H1 (cell line): ENCODE results near the gene WWC2. TPM values are rescaled to one million over a fixed set of nuclear protein-coding genes. Genes with fewer than 3 reads are reported as not detected.

Experiments used
- CTCF ChIA-PET: fragments of 300-600 bp; sonication (Branson Sonifier 250); formaldehyde crosslinking; loops from one replicate; lab custom pipeline; 2021; ENCODE audit not compliant: partially characterized antibody; lab: Charles Lee
- POLR2A ChIA-PET: fragments of 300-600 bp; sonication (Branson Sonifier 250); formaldehyde crosslinking; loops from one replicate; lab custom pipeline; 2021; ENCODE audit warnings: inconsistent platforms; ENCODE audit not compliant: partially characterized antibody; lab: Charles Lee
- DNase-seq, 2 experiments: peaks; one replicate each; pipeline versions ENCODE4 v3.0.0 to v3.0.0-alpha.2; 2010 to 2022; ENCODE audit warnings: low spot score in 2 of 2, low read depth in 1 of 2, mixed read lengths in 1 of 2
- FAIRE-seq: peaks from 2 replicates; lab custom pipeline; 2011; peaks lifted over from hg19 to GRCh38; lab: Jason Lieb, UNC
- H2AFZ ChIP-seq: 2 replicates; pipeline ENCODE4 v1.8.1; 2012; ENCODE audit warnings: low read length, inconsistent platforms
- H2AK5ac ChIP-seq: 2 replicates; pipeline ENCODE4 v1.6.1; 2013; ENCODE audit warnings: low read depth, low read length
- H2BK120ac ChIP-seq: replicated peaks from 2 replicates; pipeline ENCODE3; 2013; ENCODE audit warnings: low read depth, low read length, inconsistent platforms
- H2BK12ac ChIP-seq: 2 replicates; pipeline ENCODE4 v1.6.1; 2013; ENCODE audit warnings: low read depth, low read length
- H2BK15ac ChIP-seq: 2 replicates; pipeline ENCODE4 v1.6.1; 2013; ENCODE audit warnings: low read length
- H2BK20ac ChIP-seq: 2 replicates; pipeline ENCODE4 v1.6.1; 2013; ENCODE audit warnings: low read length
- H2BK5ac ChIP-seq: 2 replicates; pipeline ENCODE4 v1.6.1; 2013; ENCODE audit warnings: low read depth, low read length
- H3K14ac ChIP-seq: 2 replicates; pipeline ENCODE4 v1.6.1; 2013; ENCODE audit warnings: inconsistent platforms; ENCODE audit not compliant: insufficient read length
- H3K18ac ChIP-seq: 2 replicates; pipeline ENCODE4 v1.6.1; 2013; ENCODE audit warnings: low read length; ENCODE audit errors: extremely low read depth
- H3K23ac ChIP-seq: 2 replicates; pipeline ENCODE4 v1.6.1; 2013; ENCODE audit warnings: inconsistent platforms; ENCODE audit not compliant: insufficient read length
- H3K23me2 ChIP-seq: 2 replicates; pipeline ENCODE4 v1.6.1; 2013; ENCODE audit warnings: low read depth, low read length
- H3K27ac ChIP-seq: 2 replicates; pipeline ENCODE4 v1.6.1; 2011; ENCODE audit warnings: low read depth, low read length, inconsistent platforms
- H3K27me3 ChIP-seq, 4 experiments: replicated peaks in 1 of 4; 1 replicate in 1 of 4; 2 replicates in 3 of 4; pipeline versions ENCODE4 v1.6.1 to v1.8.1; 2011 to 2013; ENCODE audit warnings: low read length in 3 of 4, mild to moderate bottlenecking in 3 of 4, inconsistent platforms in 2 of 4, mixed read lengths in 2 of 4, moderate library complexity in 1 of 4; ENCODE audit not compliant: control insufficient read depth in 3 of 4, insufficient read depth in 3 of 4; ENCODE audit errors: extremely low read depth in 1 of 4
- H3K36me3 ChIP-seq, 4 experiments: 2 replicates each; pipeline versions ENCODE4 v1.6.1 to v1.8.1; 2011 to 2013; ENCODE audit warnings: mild to moderate bottlenecking in 4 of 4, low read length in 3 of 4, moderate library complexity in 2 of 4, control low read depth in 1 of 4, inconsistent platforms in 1 of 4; ENCODE audit not compliant: insufficient read depth in 4 of 4, control insufficient read depth in 2 of 4
- H3K4ac ChIP-seq: replicated peaks from 2 replicates; pipeline ENCODE3; 2013; ENCODE audit warnings: low read length, low read depth, mixed read lengths, inconsistent platforms; ENCODE audit not compliant: insufficient read length
- H3K4me1 ChIP-seq, 4 experiments: replicated peaks in 1 of 4; 1 replicate in 1 of 4; 2 replicates in 3 of 4; pipeline versions ENCODE4 v1.6.1 to v1.8.1; 2011 to 2013; ENCODE audit warnings: low read length in 3 of 4, inconsistent platforms in 2 of 4, mixed read lengths in 1 of 4; ENCODE audit not compliant: insufficient read depth in 4 of 4, control insufficient read depth in 3 of 4
- H3K4me2 ChIP-seq, 2 experiments: 2 replicates each; pipeline versions ENCODE4 v1.6.1 to v1.8.1; 2011 to 2013; ENCODE audit warnings: low read depth in 2 of 2, low read length in 2 of 2, control low read depth in 1 of 2, inconsistent platforms in 1 of 2, mild to moderate bottlenecking in 1 of 2; ENCODE audit not compliant: insufficient read depth in 1 of 2
- H3K4me3 ChIP-seq, 4 experiments: fragments of 200-600, 300-600 bp in 1 of 4; sonication (generic), shearing (Covaris generic), sonication (Bioruptor Twin) in 1 of 4; 2 replicates each; pipeline versions ENCODE4 v1.5.1 to v1.8.1; 2011 to 2016; ENCODE audit warnings: low read length in 4 of 4, low read depth in 3 of 4, control low read depth in 2 of 4, inconsistent platforms in 2 of 4, mild to moderate bottlenecking in 2 of 4, mixed read lengths in 1 of 4, moderate library complexity in 1 of 4; ENCODE audit not compliant: insufficient read depth in 2 of 4; ENCODE audit errors: extremely low read depth in 1 of 4
- H3K56ac ChIP-seq: replicated peaks from 2 replicates; pipeline ENCODE3; 2013; ENCODE audit warnings: low read depth, mild to moderate bottlenecking, mixed read lengths, low read length, inconsistent platforms; ENCODE audit not compliant: insufficient read length
- H3K79me1 ChIP-seq: 2 replicates; pipeline ENCODE4 v1.6.1; 2013; ENCODE audit warnings: low read depth, low read length, control low read depth
- H3K79me2 ChIP-seq, 2 experiments: 2 replicates each; pipeline versions ENCODE4 v1.6.1 to v1.8.1; 2012 to 2013; ENCODE audit warnings: low read length in 2 of 2, mild to moderate bottlenecking in 2 of 2, inconsistent platforms in 1 of 2; ENCODE audit not compliant: insufficient read depth in 2 of 2, control insufficient read depth in 1 of 2
- H3K9ac ChIP-seq, 4 experiments: replicated peaks in 1 of 4; 1 replicate in 1 of 4; 2 replicates in 3 of 4; pipeline versions ENCODE4 v1.6.1 to v1.8.1; 2011 to 2013; ENCODE audit warnings: low read depth in 3 of 4, low read length in 3 of 4, control low read depth in 2 of 4, mild to moderate bottlenecking in 2 of 4, moderate library complexity in 2 of 4, inconsistent platforms in 1 of 4; ENCODE audit errors: extremely low read depth in 1 of 4
- H3K9me3 ChIP-seq, 2 experiments: 2 replicates each; pipeline versions ENCODE4 v1.6.1 to v1.8.1; 2012 to 2013; ENCODE audit warnings: mild to moderate bottlenecking in 2 of 2, moderate library complexity in 2 of 2, control low read depth in 1 of 2, inconsistent platforms in 1 of 2, low read depth in 1 of 2, low read length in 1 of 2, mixed read lengths in 1 of 2; ENCODE audit not compliant: insufficient read depth in 2 of 2
- H4K20me1 ChIP-seq, 2 experiments: replicated peaks in 1 of 2; 2 replicates each; pipeline versions ENCODE3 to v1.8.1; 2011 to 2013; ENCODE audit warnings: inconsistent platforms in 2 of 2, low read length in 2 of 2, mild to moderate bottlenecking in 1 of 2; ENCODE audit not compliant: insufficient read depth in 2 of 2, control insufficient read depth in 1 of 2
- H4K5ac ChIP-seq: 2 replicates; pipeline ENCODE4 v1.6.1; 2013; ENCODE audit warnings: low read length, low read depth, mixed read lengths, inconsistent platforms; ENCODE audit not compliant: insufficient read length
- H4K8ac ChIP-seq: 2 replicates; pipeline ENCODE4 v1.8.0; 2013; ENCODE audit warnings: mild to moderate bottlenecking, moderate library complexity, low read length, inconsistent platforms; ENCODE audit not compliant: insufficient read depth; ENCODE audit errors: extremely low read depth
- H4K91ac ChIP-seq: replicated peaks from 2 replicates; pipeline ENCODE3; 2013; ENCODE audit warnings: low read length, mixed read lengths, inconsistent platforms; ENCODE audit not compliant: insufficient read length
- ASH2L ChIP-seq: fragments of 200-600, 300-600 bp; sonication (generic); IDR thresholded peaks from one replicate; pipeline ENCODE4 v1.7.1; 2017; ENCODE audit warnings: low read length
- CHD2 ChIP-seq: IDR thresholded peaks from 2 replicates; pipeline ENCODE4 v1.6.1; 2012; ENCODE audit warnings: low read length, improper control_type of control experiment
- GABPA ChIP-seq: IDR thresholded peaks from 2 replicates; pipeline ENCODE4 v1.6.1; 2011; ENCODE audit warnings: mild to moderate bottlenecking, low read length, moderate library complexity, borderline replicate concordance; ENCODE audit not compliant: insufficient read depth
- GTF2F1 ChIP-seq: IDR thresholded peaks from 2 replicates; pipeline ENCODE4 v1.6.1; 2012; ENCODE audit warnings: low read depth, low read length, improper control_type of control experiment, borderline replicate concordance
- KDM4A ChIP-seq: IDR thresholded peaks from one replicate; pipeline ENCODE4 v1.7.1; 2012; ENCODE audit warnings: low read depth, mild to moderate bottlenecking, moderate library complexity, low read length, inconsistent platforms; ENCODE audit not compliant: severe bottlenecking
- KDM5A ChIP-seq: fragments of 200-600 bp; IDR thresholded peaks from 2 replicates; pipeline ENCODE4 v1.7.1; 2012; ENCODE audit warnings: mild to moderate bottlenecking, low read length, inconsistent platforms, mixed read lengths
- POU5F1 ChIP-seq: IDR thresholded peaks from 2 replicates; pipeline ENCODE4 v1.6.1; 2011; ENCODE audit warnings: low read depth, mild to moderate bottlenecking, low read length, moderate library complexity
- RXRA ChIP-seq: IDR thresholded peaks from 2 replicates; pipeline ENCODE4 v1.6.1; 2011; ENCODE audit warnings: low read depth, mild to moderate bottlenecking, low read length, moderate library complexity; ENCODE audit not compliant: insufficient read depth
- SP4 ChIP-seq: IDR thresholded peaks from 2 replicates; pipeline ENCODE4 v1.6.1; 2012; ENCODE audit warnings: low read length, inconsistent platforms
- SRF ChIP-seq: IDR thresholded peaks from 2 replicates; pipeline ENCODE4 v1.6.1; 2011; ENCODE audit warnings: mild to moderate bottlenecking, low read depth, low read length, moderate library complexity
- YY1 ChIP-seq: IDR thresholded peaks from 2 replicates; pipeline ENCODE4 v1.6.1; 2011; ENCODE audit warnings: low read depth, mild to moderate bottlenecking, low read length
- ZNF274 ChIP-seq: IDR thresholded peaks from 2 replicates; pipeline ENCODE4 v1.7.0; 2012; ENCODE audit warnings: low read length, borderline replicate concordance; ENCODE audit errors: extremely low read depth
- WGBS, 2 experiments: shearing (Covaris generic) in 1 of 2; methylation state at CpG; one replicate each; pipeline versions ENCODE4 v1.1.6 to v1.1.7; 2013 to 2015; ENCODE audit warnings: low lambda C conversion rate in 2 of 2, mixed read lengths in 2 of 2, inconsistent platforms in 1 of 2, low coverage in 1 of 2, missing lambda C conversion rate in 1 of 2; ENCODE audit not compliant: insufficient replicate concordance in 2 of 2, insufficient coverage in 1 of 2, insufficient read length in 1 of 2; ENCODE audit errors: extremely low coverage in 1 of 2, missing lambda C conversion rate in 1 of 2; 5-methylcytosine and 5-hydroxymethylcytosine counted together
- polyA plus RNA-seq, 7 experiments: library from polyadenylated mRNA; depleted of rRNA in 3 of 7; stranded (reverse) in 5 of 7; unstranded in 2 of 7; fragments of >200 nt in 5 of 7; fragments of 200-250 nt in 2 of 7; gene quantifications; 1 replicate in 5 of 7; 2 replicates in 1 of 7; 4 replicates in 1 of 7; pipeline versions ENCODE4 v1.2.1 to v1.2.3, GENCODE V29; 2011 to 2013; ENCODE audit warnings: missing spikeins in 2 of 7, mixed read lengths in 2 of 7
- total RNA-seq: library from RNA; stranded (reverse); fragmentation: NEBNext Ultra II Directional; extraction: Animal tissue kit (Norgen Biotek cat#: 25700); gene quantifications from 2 replicates; pipeline ENCODE4 v1.2.1, GENCODE V29; 2021
- TF ChIP-seq, protein P1 (sequence below): IDR thresholded peaks from 2 replicates; pipeline ENCODE4 v1.6.1; 2012; ENCODE audit warnings: inconsistent platforms

The WWC2 gene
- total and polyA plus RNA-seq, 2 of the 8 experiments (the other 6 are each of a cell fraction or from before 2014, with no cell fraction given), result 17.6 to 135 TPM

DNA sequence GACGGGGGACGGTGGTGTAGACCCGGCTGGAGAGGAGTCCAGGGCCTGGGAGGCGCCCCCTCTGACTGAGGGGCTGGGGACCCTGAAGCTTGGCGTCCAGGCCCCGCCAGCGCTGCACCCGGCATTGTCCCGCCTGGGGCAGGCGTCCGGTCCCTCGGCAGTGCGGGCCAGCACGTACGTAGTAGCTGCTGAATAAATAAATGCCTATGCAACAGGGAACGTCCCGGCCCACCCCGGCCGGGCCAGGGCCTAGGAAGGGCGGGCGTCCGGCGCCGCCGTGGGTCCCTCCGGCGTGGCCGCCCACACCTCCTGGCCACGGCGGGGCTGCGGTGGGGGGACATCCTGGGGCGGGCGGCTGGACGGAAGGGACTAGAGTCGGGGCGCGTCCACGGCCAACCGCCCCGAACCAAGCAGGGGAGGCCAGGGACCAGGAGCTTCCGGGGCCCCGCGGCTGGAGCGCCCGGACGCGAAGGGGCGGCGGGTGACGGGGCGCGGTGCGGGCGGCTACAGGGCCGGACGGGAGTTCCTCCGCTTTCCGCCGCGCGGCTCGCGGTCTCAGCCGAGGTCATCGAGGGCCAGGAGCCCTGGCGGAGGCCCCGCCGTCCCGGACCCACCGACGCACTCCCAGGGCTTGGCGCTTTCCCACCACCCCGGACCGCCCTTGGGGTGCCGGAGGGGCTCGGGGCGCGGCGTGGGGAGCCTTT, 886 bp upstream of the WWC2 start:
- WGBS, 2 experiments, result 1% methylated on average over 58 of the region's 79 CpGs; no CpG with 5 or more reads in 1 of the 2 experiments
- peak overlapping the region; percentile 81 for H3K18ac ChIP-seq
- H3K56ac ChIP-seq, result peak overlapping the region; percentile 85
- H2BK20ac ChIP-seq, result no peak overlapping the region
- no peaks in the 10 kb centered on the region for H3K9me3 ChIP-seq
- H2BK5ac ChIP-seq, result peak overlapping the region; percentile 94
- no peak for DNase-seq
- peak overlapping the region; percentile 81 for H4K5ac ChIP-seq
- peak overlapping the region; percentile 66 to 98 (median 78) for H3K4me3 ChIP-seq
- H3K27me3 ChIP-seq, result no peaks in the 10 kb centered on the region; a peak in 1 of 7 replicates
- peak overlapping the region; percentile 90 for H3K27ac ChIP-seq
- peak overlapping the region; percentile 27 for H2BK120ac ChIP-seq
- peaks cover 2% of the 10 kb centered on the region; the same call in 1 of the 2 replicates for H3K79me1 ChIP-seq
- no peak for FAIRE-seq
- H3K14ac ChIP-seq, result peak overlapping the region; percentile 61
- H3K36me3 ChIP-seq, result no peaks in the 10 kb centered on the region
- peak overlapping the region; percentile 97 for H2BK12ac ChIP-seq
- peak overlapping the region; percentile 97 to 99 for H3K4me2 ChIP-seq
- H2AFZ ChIP-seq, result no peak overlapping the region
- H4K8ac ChIP-seq, result peak overlapping the region; percentile 96
- peak overlapping the region; percentile 76 to 94 (median 78) for H3K9ac ChIP-seq
- no peak overlapping the region for H3K23ac ChIP-seq
- H2BK15ac ChIP-seq, result no peak overlapping the region
- no peak overlapping the region for H2AK5ac ChIP-seq
- peaks cover 0 to 17% (median 12%) of the 10 kb centered on the region in 4 experiments; a peak in 6 of 7 replicates for H3K4me1 ChIP-seq
- peaks cover 20 to 40% of the 10 kb centered on the region in 2 experiments for H3K79me2 ChIP-seq
- POLR2A ChIA-PET, result interaction anchor here (0.6 to 5.5 kb wide), 50 partner anchors 8 to 1021 kb away, joined by 3 to 103 read pairs (median 5); no protein-coding TSS in a partner anchor
- peak overlapping the region; percentile 96 for H4K91ac ChIP-seq
- H3K23me2 ChIP-seq, result peaks cover 16% of the 10 kb centered on the region
- peaks cover 7 to 12% of the 10 kb centered on the region in 2 experiments for H4K20me1 ChIP-seq
- CTCF ChIA-PET, result interaction anchor here (0.6 to 3.9 kb wide), 23 partner anchors 14 to 173 kb away, joined by 3 to 24 read pairs (median 4); no protein-coding TSS in a partner anchor
- no peak overlapping the region for H3K4ac ChIP-seq
- TF ChIP-seq SRF, result no peak
- no peak for TF ChIP-seq POU5F1
- TF ChIP-seq KDM4A, result peak; percentile 26
- TF ChIP-seq, protein P1, sequence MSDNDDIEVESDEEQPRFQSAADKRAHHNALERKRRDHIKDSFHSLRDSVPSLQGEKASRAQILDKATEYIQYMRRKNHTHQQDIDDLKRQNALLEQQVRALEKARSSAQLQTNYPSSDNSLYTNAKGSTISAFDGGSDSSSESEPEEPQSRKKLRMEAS, result no peak
- no peak for TF ChIP-seq ASH2L
- TF ChIP-seq SP4, result no peak
- TF ChIP-seq GTF2F1, result no peak
- no peak for TF ChIP-seq CHD2
- no peak for TF ChIP-seq YY1
- TF ChIP-seq GABPA, result no peak
- TF ChIP-seq RXRA, result no peak
- no peak for TF ChIP-seq KDM5A
- TF ChIP-seq ZNF274, result no peak
